Measurements from ENCODE around the gene SNAI3. TPM values are rescaled to one million over a fixed set of nuclear protein-coding genes. Genes with fewer than 3 reads are reported as not detected.

Gene SNAI3
- total and polyA plus RNA-seq, 10 donors = 4.8 to 7.8 (median 6.4) TPM

GRCh38 chr16:88646345-88647034, 39.8 kb downstream of the SNAI3 start:
- peaks cover 0 to 81% (median 48%) of the 10 kb centered on the region in 6 donors for H3K36me3 ChIP-seq
- peak overlapping the region in 2 of 8 donors; percentile 97 to 98 for H3K27ac ChIP-seq
- intact Hi-C loops (cut with DNase I; ENCODE audit: low total_unique reads) = no loop called here
- DNase-seq = peak; percentile 72
- 86 to 94% (median 92%) methylated on average over 19 to 28 of the region's 28 CpGs for WGBS, 5 donors
- H3K27me3 ChIP-seq (replicated peaks in 1 of 7) = no peaks in the 10 kb centered on the region
- TF ChIP-seq POLR2AphosphoS5 (IDR thresholded peaks at IDR 0.05) = peak in 2 of 3 donors; percentile 7 to 30
- TF ChIP-seq CTCF (IDR thresholded peaks at IDR 0.05 in 8 of 11, conservative IDR thresholded peaks at IDR 0.05 in 3 of 11) = no peak
- TF ChIP-seq POLR2A (IDR thresholded peaks at IDR 0.05) = no peak
- H3K4me1 ChIP-seq = peaks cover 23 to 97% (median 60%) of the 10 kb centered on the region in 6 donors
- no peaks in the 10 kb centered on the region for H3K9me3 ChIP-seq
- H3K4me3 ChIP-seq = no peak overlapping the region

GRCh38 chr16:88645941-88646340, 40.4 kb downstream of the SNAI3 start:
- Histone ChIP-seq H3K9me3 (no peaks in the 10 kb centered on the region), H3K27ac (no peak overlapping the region), H3K36me3 (peaks cover 0 to 81% (median 48%) of the 10 kb centered on the region in 6 donors), H3K4me3 (no peak overlapping the region), H3K27me3 (replicated peaks in 1 of 7) (peaks cover 0 to 3% (median under 1%) of the 10 kb centered on the region in 7 donors), H3K4me1 (peaks cover 20 to 97% (median 58%) of the 10 kb centered on the region in 6 donors)
- WGBS, 5 donors = 86 to 93% (median 89%) methylated on average over 19 to 23 of the region's 23 CpGs
- TF ChIP-seq POLR2AphosphoS5 (IDR thresholded peaks at IDR 0.05) = peak in 2 of 3 donors; percentile 28 to 67
- no peak for TF ChIP-seq CTCF (IDR thresholded peaks at IDR 0.05 in 8 of 11, conservative IDR thresholded peaks at IDR 0.05 in 3 of 11)
- TF ChIP-seq POLR2A (IDR thresholded peaks at IDR 0.05) = no peak
- peak; percentile 74 for DNase-seq
- intact Hi-C loops (cut with DNase I; ENCODE audit: low total_unique reads) = no loop called here

- 91 to 96% (median 94%) methylated on average over 16 of the region's 16 CpGs for WGBS, 5 donors
- H3K9me3 ChIP-seq = no peaks in the 10 kb centered on the region
- TF ChIP-seq POLR2AphosphoS5 (IDR thresholded peaks at IDR 0.05) = peak in 1 of 3 donors; percentile 12
- no peak for TF ChIP-seq POLR2A (IDR thresholded peaks at IDR 0.05)
- H3K36me3 ChIP-seq = peaks cover 0 to 81% (median 48%) of the 10 kb centered on the region in 6 donors
- H3K4me3 ChIP-seq = no peak overlapping the region
- no peak overlapping the region for H3K27ac ChIP-seq
- H3K27me3 ChIP-seq (replicated peaks in 1 of 7) = peaks cover 0 to 8% (median 5%) of the 10 kb centered on the region in 7 donors
- intact Hi-C loops (cut with DNase I; ENCODE audit: low total_unique reads) = no loop called here
- DNase-seq = no peak
- peaks cover 20 to 97% (median 60%) of the 10 kb centered on the region in 6 donors for H3K4me1 ChIP-seq
Measured at GRCh38 chr16:88645455-88645854, 40.9 kb downstream of the SNAI3 start.

- WGBS, 5 donors = 74 to 89% (median 87%) methylated on average over 3 to 9 of the region's 9 CpGs; no CpG with 5 or more reads in 1 of the 5 donors
- intact Hi-C loops (cut with DNase I; ENCODE audit: low total_unique reads) = no loop called here
- H3K36me3 ChIP-seq = peaks cover 0 to 67% (median 42%) of the 10 kb centered on the region in 6 donors
- peaks cover 10 to 97% (median 61%) of the 10 kb centered on the region in 6 donors for H3K4me1 ChIP-seq
- no peak overlapping the region for H3K27ac ChIP-seq
- TF ChIP-seq CTCF (IDR thresholded peaks at IDR 0.05 in 8 of 11, conservative IDR thresholded peaks at IDR 0.05 in 3 of 11) = no peak
- TF ChIP-seq POLR2AphosphoS5 (IDR thresholded peaks at IDR 0.05) = no peak
- no peak for TF ChIP-seq POLR2A (IDR thresholded peaks at IDR 0.05)
- no peak overlapping the region for H3K4me3 ChIP-seq
- peaks cover 0 to 26% (median 24%) of the 10 kb centered on the region in 7 donors for H3K27me3 ChIP-seq (replicated peaks in 1 of 7)
- no peaks in the 10 kb centered on the region for H3K9me3 ChIP-seq
- DNase-seq = no peak
Measured at GRCh38 chr16:88643644-88643932, 42.7 kb downstream of the SNAI3 start.

All from spleen (tissue), 11 donors.